AG04450 (cell line): ENCODE measurements around the gene CCL2. TPM values are rescaled to one million over a fixed set of nuclear protein-coding genes. Genes with fewer than 3 reads are reported as not detected.
A peak's percentile ranks its signal among the peaks of the same experiment; 100 is the strongest.

Experiments used
- CTCF ChIA-PET: fragments of 300-600, 350-600 bp; formaldehyde crosslinking; extraction: SDS; loops from one replicate; lab custom pipeline; 2022; ENCODE audit warnings: antibody characterized with exemption, inconsistent platforms; lab: Charles Lee
- POLR2A ChIA-PET: fragments of 350-600 bp; formaldehyde crosslinking; extraction: SDS; loops from one replicate; lab custom pipeline; 2021; ENCODE audit warnings: antibody characterized with exemption, inconsistent platforms; lab: Yijun Ruan, JAX
- DNase-seq: peaks from one replicate; pipeline ENCODE4 v3.0.0-alpha.2; 2011; ENCODE audit warnings: low read depth, low spot score
- H3K27ac ChIP-seq: one replicate; pipeline ENCODE4 v1.5.1; 2012; ENCODE audit warnings: low read depth, low read length, control low read depth
- H3K27me3 ChIP-seq: one replicate; pipeline ENCODE4 v1.6.0; 2012; ENCODE audit warnings: low read length; ENCODE audit not compliant: control insufficient read depth, insufficient read depth
- H3K4me3 ChIP-seq: 2 replicates; pipeline ENCODE4 v1.5.1; 2011; ENCODE audit warnings: mild to moderate bottlenecking, low read depth, low read length, control low read depth
- H3K9me3 ChIP-seq: 2 replicates; pipeline ENCODE4 v1.5.1; 2012; ENCODE audit warnings: low read length; ENCODE audit not compliant: control insufficient read depth, insufficient read depth
- polyA minus RNA-seq: library from RNA; depleted of rRNA, polyadenylated mRNA; stranded (reverse); fragments of >200 nt; gene quantifications from 2 replicates; pipeline ENCODE4 v1.2.3, GENCODE V29; 2011; rRNA and poly(A)+ RNA removed
- polyA plus RNA-seq: library from polyadenylated mRNA; depleted of rRNA; stranded (reverse); fragments of >200 nt; gene quantifications from 2 replicates; pipeline ENCODE4 v1.2.3, GENCODE V29; 2011; rRNA removed
- TF ChIP-seq, protein P1 (sequence below): IDR thresholded peaks from 2 replicates; pipeline ENCODE4 v1.5.1; 2011; ENCODE audit warnings: low read depth, low read length, control low read depth, inconsistent platforms

CCL2 gene
- polyA plus RNA-seq = 119 and 176 TPM in 2 replicates
- polyA minus RNA-seq = 161 and 247 TPM in 2 replicates

GRCh38 chr17:34254651-34255380 lies at the start of gene CCL2:
Gene CCL2, plus strand, starts transcription at chr17:34255285. Its CDS starts 65 bp downstream, at chr17:34255350.
- CTCF ChIA-PET = interaction anchor here (1.5 to 5.1 kb wide), 4 partner anchors 52 to 106 kb away, joined by 5 to 47 read pairs (median 8); no protein-coding TSS in a partner anchor
- no peaks in the 10 kb centered on the region for H3K9me3 ChIP-seq
- peak within 1 kb of the TSS; percentile 94 for H3K27ac ChIP-seq
- H3K27me3 ChIP-seq = no peaks in the 10 kb centered on the region
- peak; percentile 65 for DNase-seq
- POLR2A ChIA-PET = interaction anchor here (1.1 to 3.2 kb wide), 7 partner anchors 16 to 106 kb away, joined by 3 to 15 read pairs (median 8); no protein-coding TSS in a partner anchor
- H3K4me3 ChIP-seq = peak within 1 kb of the TSS; percentile 79
- TF ChIP-seq, protein P1, sequence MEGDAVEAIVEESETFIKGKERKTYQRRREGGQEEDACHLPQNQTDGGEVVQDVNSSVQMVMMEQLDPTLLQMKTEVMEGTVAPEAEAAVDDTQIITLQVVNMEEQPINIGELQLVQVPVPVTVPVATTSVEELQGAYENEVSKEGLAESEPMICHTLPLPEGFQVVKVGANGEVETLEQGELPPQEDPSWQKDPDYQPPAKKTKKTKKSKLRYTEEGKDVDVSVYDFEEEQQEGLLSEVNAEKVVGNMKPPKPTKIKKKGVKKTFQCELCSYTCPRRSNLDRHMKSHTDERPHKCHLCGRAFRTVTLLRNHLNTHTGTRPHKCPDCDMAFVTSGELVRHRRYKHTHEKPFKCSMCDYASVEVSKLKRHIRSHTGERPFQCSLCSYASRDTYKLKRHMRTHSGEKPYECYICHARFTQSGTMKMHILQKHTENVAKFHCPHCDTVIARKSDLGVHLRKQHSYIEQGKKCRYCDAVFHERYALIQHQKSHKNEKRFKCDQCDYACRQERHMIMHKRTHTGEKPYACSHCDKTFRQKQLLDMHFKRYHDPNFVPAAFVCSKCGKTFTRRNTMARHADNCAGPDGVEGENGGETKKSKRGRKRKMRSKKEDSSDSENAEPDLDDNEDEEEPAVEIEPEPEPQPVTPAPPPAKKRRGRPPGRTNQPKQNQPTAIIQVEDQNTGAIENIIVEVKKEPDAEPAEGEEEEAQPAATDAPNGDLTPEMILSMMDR = no peak

DNA sequence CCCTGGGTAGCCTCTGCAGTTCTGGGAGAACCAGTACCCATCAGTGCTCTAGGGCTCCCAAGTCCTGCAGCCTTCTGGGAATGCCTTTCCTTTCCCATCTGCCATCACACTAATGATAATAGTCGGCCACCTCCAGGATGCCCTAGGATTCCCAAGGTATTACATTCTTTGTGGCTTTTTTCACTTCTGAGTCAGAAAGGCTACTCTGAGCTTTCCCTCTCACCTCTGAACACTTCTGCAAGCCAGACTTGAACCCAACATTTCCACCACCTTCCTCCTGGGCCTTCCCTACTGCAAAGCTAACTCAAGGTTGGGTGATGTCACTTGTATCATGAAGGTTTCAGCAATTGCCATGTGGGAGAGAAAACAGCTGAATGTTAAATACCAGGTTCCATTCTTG lies 49.7 kb upstream of the CCL2 start:
- Histone ChIP-seq H3K9me3 (peaks cover 6% of the 10 kb centered on the region), H3K27me3 (peaks cover 3% of the 10 kb centered on the region), H3K27ac (no peak overlapping the region), H3K4me3 (no peak overlapping the region)
- ChIA-PET POLR2A (no interaction called here), CTCF (interaction anchor here (0.7 to 8.8 kb wide), 2 partner anchors 71 to 153 kb away, joined by 3 to 849 read pairs; partner anchors contain the start of genes CCL1 and CCL13)
- no peak for DNase-seq
- TF ChIP-seq, protein P1 = no peak

- DNase-seq = no peak
- peaks cover 3% of the 10 kb centered on the region for H3K27me3 ChIP-seq
- H3K4me3 ChIP-seq = no peak overlapping the region
- TF ChIP-seq, protein P1 = no peak
- CTCF ChIA-PET = interaction anchor here (8.8 kb wide), 1 partner anchor 152 kb away, joined by 849 read pairs; the partner anchor contains the start of genes CCL1 and CCL13
- peaks cover 6% of the 10 kb centered on the region for H3K9me3 ChIP-seq
- POLR2A ChIA-PET = no interaction called here
- no peak overlapping the region for H3K27ac ChIP-seq
Observed at GRCh38 chr17:34206569-34206968, 48.5 kb upstream of the CCL2 start.

- DNase-seq = no peak
- Histone ChIP-seq H3K4me3 (no peak overlapping the region), H3K9me3 (peaks cover 6% of the 10 kb centered on the region), H3K27ac (no peak overlapping the region), H3K27me3 (peaks cover 1% of the 10 kb centered on the region)
- ChIA-PET CTCF (interaction anchor here (2.0 kb wide), 1 partner anchor 154 kb away, joined by 26 read pairs; no protein-coding TSS in a partner anchor), POLR2A (no interaction called here)
- TF ChIP-seq, protein P1 = no peak
Observed at GRCh38 chr17:34207572-34207971, 47.5 kb upstream of the CCL2 start.

DNA sequence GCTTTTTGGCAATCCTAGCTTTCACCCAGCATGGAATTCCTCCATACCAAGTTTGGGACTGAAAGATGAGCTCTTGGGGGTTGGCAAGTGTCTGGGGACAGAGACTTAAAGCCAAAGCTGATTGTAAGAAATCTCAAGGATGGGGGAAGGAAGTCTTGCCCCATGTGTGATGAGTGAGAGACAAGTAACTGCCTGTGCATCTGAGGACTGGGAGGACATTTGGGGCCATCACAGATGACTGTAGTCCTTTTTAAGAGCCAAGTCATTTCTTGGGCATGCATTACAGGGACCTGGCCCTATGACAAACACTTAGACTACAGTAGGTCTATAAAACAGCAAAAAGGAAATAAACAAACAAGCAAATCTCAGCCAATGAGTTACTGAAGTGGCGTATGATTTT lies 36.3 kb upstream of the CCL2 start:
- Histone ChIP-seq H3K4me3 (no peak overlapping the region), H3K9me3 (no peaks in the 10 kb centered on the region), H3K27ac (no peak overlapping the region), H3K27me3 (no peaks in the 10 kb centered on the region)
- POLR2A ChIA-PET = no interaction called here
- CTCF ChIA-PET = interaction anchor here (0.5 to 8.9 kb wide), 3 partner anchors 18 to 1277 kb away, joined by 3 to 54 read pairs (median 5); no protein-coding TSS in a partner anchor
- no peak for DNase-seq
- TF ChIP-seq, protein P1 = no peak
